H9 (cell line): ENCODE results near the gene RBMS3. TPM values are rescaled to one million over a fixed set of nuclear protein-coding genes. Genes with fewer than 3 reads are reported as not detected.

Source experiments
- DNase-seq: peaks from one replicate; pipeline ENCODE4 v3.0.0-alpha.2; 2017
- H2AFZ ChIP-seq: one replicate; pipeline ENCODE4 v1.6.1; 2013; ENCODE audit warnings: mild to moderate bottlenecking, low read length, control low read depth, moderate library complexity
- H2AK5ac ChIP-seq: 2 replicates; pipeline ENCODE4 v1.6.1; 2013; ENCODE audit warnings: low read length, control low read depth, mixed read lengths; ENCODE audit not compliant: insufficient read length
- H2BK120ac ChIP-seq: one replicate; pipeline ENCODE4 v1.6.1; 2013; ENCODE audit warnings: low read depth, mild to moderate bottlenecking, low read length, control low read depth, inconsistent platforms; ENCODE audit not compliant: poor library complexity, severe bottlenecking
- H2BK12ac ChIP-seq: 2 replicates; pipeline ENCODE4 v1.6.1; 2013; ENCODE audit warnings: low read length, control low read depth, mixed read lengths, low read depth; ENCODE audit not compliant: insufficient read length
- H2BK15ac ChIP-seq: 2 replicates; pipeline ENCODE4 v1.6.1; 2013; ENCODE audit warnings: low read depth, low read length, control low read depth
- H2BK20ac ChIP-seq: one replicate; pipeline ENCODE4 v1.6.1; 2013; ENCODE audit warnings: low read depth, mild to moderate bottlenecking, low read length, control low read depth, inconsistent platforms; ENCODE audit not compliant: poor library complexity, severe bottlenecking
- H2BK5ac ChIP-seq: 2 replicates; pipeline ENCODE4 v1.6.1; 2013; ENCODE audit warnings: low read length, control low read depth, mixed read lengths; ENCODE audit not compliant: insufficient read length
- H3K14ac ChIP-seq: 2 replicates; pipeline ENCODE4 v1.6.1; 2013; ENCODE audit warnings: low read length, control low read depth; ENCODE audit not compliant: insufficient read depth
- H3K18ac ChIP-seq: 2 replicates; pipeline ENCODE4 v1.6.1; 2013; ENCODE audit warnings: low read depth, mild to moderate bottlenecking, mixed read lengths, low read length, control low read depth; ENCODE audit not compliant: insufficient read length
- H3K23ac ChIP-seq: 2 replicates; pipeline ENCODE4 v1.6.1; 2013; ENCODE audit warnings: low read length, control low read depth, mixed read lengths, low read depth; ENCODE audit not compliant: insufficient read length
- H3K23me2 ChIP-seq: 2 replicates; pipeline ENCODE4 v1.6.1; 2013; ENCODE audit warnings: low read depth, mild to moderate bottlenecking, mixed read lengths, low read length, control low read depth; ENCODE audit not compliant: insufficient read length, poor library complexity, severe bottlenecking
- H3K27ac ChIP-seq: 2 replicates; pipeline ENCODE4 v1.5.1; 2013; ENCODE audit warnings: low read length, control low read depth, mixed read lengths, low read depth; ENCODE audit not compliant: insufficient read length
- H3K27me3 ChIP-seq: 2 replicates; pipeline ENCODE4 v1.6.1; 2013; ENCODE audit warnings: low read length, control low read depth, inconsistent platforms; ENCODE audit not compliant: insufficient read depth
- H3K4ac ChIP-seq: 2 replicates; pipeline ENCODE4 v1.6.1; 2013; ENCODE audit warnings: low read depth, mild to moderate bottlenecking, control low read depth, inconsistent platforms, low read length, moderate library complexity
- H3K4me1 ChIP-seq: 2 replicates; pipeline ENCODE4 v1.6.1; 2013; ENCODE audit warnings: low read length, control low read depth, inconsistent platforms; ENCODE audit not compliant: insufficient read depth
- H3K4me2 ChIP-seq: 2 replicates; pipeline ENCODE4 v1.6.1; 2013; ENCODE audit warnings: low read length, control low read depth, mixed read lengths; ENCODE audit not compliant: insufficient read length, insufficient read depth
- H3K56ac ChIP-seq: 2 replicates; pipeline ENCODE4 v1.6.1; 2013; ENCODE audit warnings: low read depth, mild to moderate bottlenecking, mixed read lengths, low read length, control low read depth; ENCODE audit not compliant: insufficient read length
- H3K79me1 ChIP-seq: 2 replicates; pipeline ENCODE4 v1.6.1; 2013; ENCODE audit warnings: low read depth, mild to moderate bottlenecking, moderate library complexity, low read length, control low read depth, inconsistent platforms; ENCODE audit not compliant: insufficient read depth, poor library complexity, severe bottlenecking
- H3K79me2 ChIP-seq: 2 replicates; pipeline ENCODE4 v1.6.1; 2013; ENCODE audit warnings: low read length, control low read depth, inconsistent platforms; ENCODE audit not compliant: insufficient read depth
- H3K9ac ChIP-seq: 2 replicates; pipeline ENCODE4 v1.6.1; 2013; ENCODE audit warnings: low read length, control low read depth, mixed read lengths; ENCODE audit not compliant: insufficient read length; ENCODE audit errors: extremely low read depth
- H3K9me3 ChIP-seq: one replicate; pipeline ENCODE4 v1.6.1; 2013; ENCODE audit warnings: low read depth, low read length, inconsistent platforms; ENCODE audit not compliant: control insufficient read depth
- H3T11ph ChIP-seq: one replicate; pipeline ENCODE4 v1.6.1; 2013; ENCODE audit warnings: mild to moderate bottlenecking, low read length, control low read depth, inconsistent platforms
- H4K20me1 ChIP-seq: one replicate; pipeline ENCODE4 v1.6.1; 2013; ENCODE audit not compliant: control insufficient read depth, insufficient read length, insufficient read depth
- H4K5ac ChIP-seq: 2 replicates; pipeline ENCODE4 v1.6.1; 2013; ENCODE audit warnings: low read depth, mild to moderate bottlenecking, mixed read lengths, low read length, control low read depth; ENCODE audit not compliant: insufficient read length
- H4K8ac ChIP-seq: replicated peaks from 2 replicates; pipeline ENCODE4 v1.6.1; 2013; ENCODE audit warnings: low read length, control low read depth, mixed read lengths, low read depth; ENCODE audit not compliant: insufficient read length
- H4K91ac ChIP-seq: 2 replicates; pipeline ENCODE4 v1.6.1; 2013; ENCODE audit warnings: low read depth, mild to moderate bottlenecking, moderate library complexity, mixed read lengths, low read length, control low read depth; ENCODE audit not compliant: insufficient read length
- H3K27ac Mint-ChIP-seq, 3 experiments: 2 replicates in 2 of 3; 3 replicates in 1 of 3; pipeline ENCODE4 v1.8.0; 2020 to 2021; ENCODE audit warnings: mixed read lengths in 3 of 3, mild to moderate bottlenecking in 1 of 3, moderate library complexity in 1 of 3
- H3K27me3 Mint-ChIP-seq: 2 replicates; pipeline ENCODE4 v1.8.0; 2021; ENCODE audit warnings: low read depth, mild to moderate bottlenecking, moderate library complexity, mixed read lengths
- H3K36me3 Mint-ChIP-seq, 3 experiments: 2 replicates in 2 of 3; 3 replicates in 1 of 3; pipeline ENCODE4 v1.8.0; 2020 to 2021; ENCODE audit warnings: low read depth in 3 of 3, mixed read lengths in 3 of 3; ENCODE audit not compliant: insufficient read depth in 1 of 3
- H3K4me1 Mint-ChIP-seq, 2 experiments: 2 replicates each; pipeline ENCODE4 v1.8.0; 2020; ENCODE audit warnings: mixed read lengths in 2 of 2
- H3K4me3 Mint-ChIP-seq, 2 experiments: 2 replicates in 1 of 2; 3 replicates in 1 of 2; pipeline ENCODE4 v1.8.0; 2020 to 2021; ENCODE audit warnings: mild to moderate bottlenecking in 2 of 2, mixed read lengths in 2 of 2, moderate library complexity in 1 of 2
- H3K9me3 Mint-ChIP-seq, 2 experiments: 2 replicates in 1 of 2; 3 replicates in 1 of 2; pipeline ENCODE4 v1.8.0; 2020; ENCODE audit warnings: mild to moderate bottlenecking in 2 of 2, mixed read lengths in 2 of 2, moderate library complexity in 1 of 2
- CTCF ChIP-seq: fragments of 200-600 bp; sonication (generic); conservative IDR thresholded peaks from 3 replicates; pipeline ENCODE4 v1.8.0; 2021; ENCODE audit warnings: antibody characterized with exemption, mild to moderate bottlenecking
- WGBS: extraction: QIAGEN DNeasy Blood & Tissue Kit; methylation state at CpG from one replicate; pipeline ENCODE4 v1.1.7; 2013; ENCODE audit warnings: missing lambda C conversion rate, low lambda C conversion rate, mixed read lengths; ENCODE audit not compliant: insufficient read length; ENCODE audit errors: extremely low coverage; 5-methylcytosine and 5-hydroxymethylcytosine counted together
- total RNA-seq: library from RNA; stranded (reverse); gene quantifications from 2 replicates; pipeline ENCODE4 v1.2.1, GENCODE V29; 2021

RBMS3 gene
- total RNA-seq, 1 experiment from 2014 or later, result 8.1 TPM

GRCh38 chr3:29301332-29302019 lies 20.6 kb downstream of the RBMS3 start:
- Mint-ChIP-seq H3K27me3 (no peaks in the 10 kb centered on the region), H3K4me3 (no peak overlapping the region)
- H3K27ac ChIP-seq, result no peak overlapping the region

More at GRCh38 chr3:29301332-29302019, 20.6 kb downstream of the RBMS3 start:
- no peak for TF ChIP-seq CTCF
- Histone ChIP-seq H2BK5ac (no peak overlapping the region), H3K56ac (no peak overlapping the region), H3K18ac (no peak overlapping the region), H4K20me1 (no peaks in the 10 kb centered on the region), H4K8ac (no peak overlapping the region), H3K27me3 (no peaks in the 10 kb centered on the region), H2BK120ac (no peak overlapping the region), H4K5ac (no peak overlapping the region), H3T11ph (no peak overlapping the region), H3K14ac (no peak overlapping the region), H2BK20ac (no peak overlapping the region), H3K4me2 (no peak overlapping the region), H2BK15ac (no peak overlapping the region), H2BK12ac (no peak overlapping the region), H2AK5ac (no peak overlapping the region), H3K9me3 (no peaks in the 10 kb centered on the region), H3K9ac (no peak overlapping the region), H2AFZ (no peak overlapping the region), H3K4ac (no peak overlapping the region), H3K4me1 (no peaks in the 10 kb centered on the region), H4K91ac (no peak overlapping the region), H3K23me2 (no peaks in the 10 kb centered on the region), H3K79me1 (no peaks in the 10 kb centered on the region), H3K23ac (no peak overlapping the region), H3K79me2 (no peaks in the 10 kb centered on the region)
- 100% methylated on average over 2 of the region's 7 CpGs for WGBS
- Mint-ChIP-seq H3K9me3 (peaks cover 9 to 11% of the 10 kb centered on the region in 2 experiments; a peak in 4 of 5 replicates), H3K36me3 (peaks cover 8 to 22% (median 21%) of the 10 kb centered on the region in 3 experiments; a peak in 6 of 7 replicates), H3K27ac (peak overlapping the region in 2 of 3 experiments; percentile 62 to 86; a peak in 4 of 7 replicates), H3K4me1 (peaks cover 26 to 32% of the 10 kb centered on the region in 2 experiments)
- no peak for DNase-seq
